ENCODE data around the gene FAM110A.

- no peak for TF ChIP-seq CTCF (IDR thresholded peaks at IDR 0.05; ENCODE audit: extremely low read depth in 1 of 2, insufficient read depth in 1 of 2, low read depth in 1 of 2, low read length in 2 of 2)
- TF ChIP-seq EZH2 (IDR thresholded peaks at IDR 0.05; ENCODE audit: borderline replicate concordance, low read depth, low read length, severe bottlenecking) = no peak
- no peak for TF ChIP-seq MYC (IDR thresholded peaks at IDR 0.05; ENCODE audit: low read depth, low read length)
- TF ChIP-seq POLR2AphosphoS5 (IDR thresholded peaks at IDR 0.05; ENCODE audit: insufficient read depth, low read depth, low read length) = no peak
Measured at GRCh38 chr20:853406-853996, 20.0 kb downstream of the FAM110A start.
